SH-SY5Y (cell line): Measurements from ENCODE around the gene ARHGAP26.

ENCODE experiments used
- GATA2 ChIP-seq: IDR thresholded peaks from 2 replicates; pipeline ENCODE4 v1.6.1; 2011; ENCODE audit warnings: mild to moderate bottlenecking, low read depth, low read length
- GATA3 ChIP-seq: IDR thresholded peaks from 2 replicates; pipeline ENCODE4 v1.6.1; 2011; ENCODE audit warnings: low read depth, mild to moderate bottlenecking, low read length, moderate library complexity

DNA sequence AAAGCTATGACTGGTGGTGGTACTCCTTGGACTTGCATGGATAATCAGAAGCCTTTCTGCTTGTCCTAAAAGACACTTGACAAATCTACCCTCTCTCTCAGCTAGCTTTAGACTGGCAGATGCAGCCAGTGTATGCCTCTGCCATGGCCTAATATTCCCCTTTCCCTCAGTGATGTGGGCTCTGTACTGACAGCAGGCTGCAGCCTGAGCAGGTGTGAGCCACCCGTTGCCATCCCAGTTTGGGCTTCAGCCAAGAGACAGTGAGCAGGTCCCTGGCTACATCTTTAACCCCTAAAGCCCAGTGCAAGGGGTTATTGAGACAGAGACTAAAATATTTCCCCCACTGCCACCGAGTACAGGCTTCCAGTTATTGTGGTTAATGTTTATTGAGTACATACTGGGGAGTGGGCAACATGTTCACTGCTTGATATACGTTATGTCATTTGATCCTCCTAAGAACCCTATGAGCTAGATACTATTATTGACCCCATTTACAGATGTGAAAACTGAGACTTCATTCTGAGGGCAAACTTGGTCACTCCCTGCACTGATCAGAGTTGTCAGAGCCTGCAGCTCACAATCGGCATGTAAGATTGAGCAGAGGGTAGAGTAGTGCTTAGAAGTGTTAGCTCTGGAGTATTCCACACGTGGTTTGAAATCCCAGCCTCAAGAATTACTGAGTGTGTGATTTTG lies 254.2 kb downstream of the ARHGAP26 start:
- no peak for TF ChIP-seq GATA2
- no peak for TF ChIP-seq GATA3
